IPS-NIHi7 (cell line): ENCODE results near the gene ADAD1.

ENCODE experiments used
- DNase-seq: peaks from one replicate; pipeline ENCODE4 v3.0.0; 2012; ENCODE audit warnings: mixed read lengths; ENCODE audit errors: extremely low spot score

Gene ADAD1

GRCh38 chr4:122456231-122457116, 77.7 kb downstream of the ADAD1 start, which contains the start of gene IL2:
TSS of gene IL2 (minus strand) at chr4:122456725. CDS start at chr4:122456440, 285 bp downstream.
- no peak for DNase-seq

- no peak for DNase-seq
These were observed 79.8 kb downstream of the ADAD1 start for GRCh38 chr4:122458625-122459024.

- DNase-seq = no peak
These were observed 90.6 kb downstream of the ADAD1 start for GRCh38 chr4:122469457-122469856.

GRCh38 chr4:122475233-122475632, 96.4 kb downstream of the ADAD1 start:
- no peak for DNase-seq

- no peak for DNase-seq
These were observed 97.3 kb downstream of the ADAD1 start for GRCh38 chr4:122476126-122476525.

GRCh38 chr4:122476745-122477144, 97.9 kb downstream of the ADAD1 start:
- no peak for DNase-seq
